Measurements from ENCODE around the gene RBL2. TPM values are rescaled to one million over a fixed set of nuclear protein-coding genes. Genes with fewer than 3 reads are reported as not detected.
A peak's percentile ranks its signal among the peaks of the same experiment; 100 is the strongest.
"Not testable (repeated sequence)": the region's sequence is repeated elsewhere in the genome, so short reads cannot be mapped to it uniquely, and the experiment has no call there.

Gene RBL2
- total RNA-seq, 1 donor from 2014 or later = 96.5 TPM

GRCh38 chr16:53415504-53415903, 18.8 kb upstream of the RBL2 start:
- Histone ChIP-seq H3K4me1 (no peaks in the 10 kb centered on the region), H3K9me3 (no peaks in the 10 kb centered on the region), H3K27me3 (ENCODE audit: low read depth) (no peaks in the 10 kb centered on the region), H3K36me3 (no peaks in the 10 kb centered on the region), H3K27ac (peak overlapping the region; percentile 24), H3K4me3 (no peak overlapping the region)
- TF ChIP-seq CTCF (IDR thresholded peaks at IDR 0.05) = peak; percentile 10
- intact Hi-C loops (cut with DNase I) = no loop called here
- peak; percentile 36 to 66 for ATAC-seq
- no peak for DNase-seq

GRCh38 chr16:53417011-53417410, 17.3 kb upstream of the RBL2 start:
- TF ChIP-seq CTCF (IDR thresholded peaks at IDR 0.05) = no peak
- DNase-seq (no peak), ATAC-seq (peak; percentile 39 to 70)
- intact Hi-C loops (cut with DNase I) = no loop called here
- no peaks in the 10 kb centered on the region for H3K36me3 ChIP-seq
- H3K4me1 ChIP-seq = no peaks in the 10 kb centered on the region
- peaks cover 4% of the 10 kb centered on the region for H3K9me3 ChIP-seq
- H3K4me3 ChIP-seq = no peak overlapping the region
- H3K27ac ChIP-seq = no peak overlapping the region
- no peaks in the 10 kb centered on the region for H3K27me3 ChIP-seq (ENCODE audit: low read depth)

GRCh38 chr16:53417976-53418375, 16.3 kb upstream of the RBL2 start:
- Histone ChIP-seq H3K27ac (no peak overlapping the region), H3K9me3 (peaks cover 4% of the 10 kb centered on the region), H3K4me1 (no peaks in the 10 kb centered on the region), H3K27me3 (ENCODE audit: low read depth) (no peaks in the 10 kb centered on the region), H3K36me3 (no peaks in the 10 kb centered on the region), H3K4me3 (no peak overlapping the region)
- no peak for TF ChIP-seq CTCF (IDR thresholded peaks at IDR 0.05)
- DNase-seq (no peak), ATAC-seq (no peak)
- intact Hi-C loops (cut with DNase I) = no loop called here

- H3K27me3 ChIP-seq (ENCODE audit: low read depth); H3K9me3 ChIP-seq; H3K4me1 ChIP-seq; H3K36me3 ChIP-seq; H3K4me3 ChIP-seq; H3K27ac ChIP-seq; DNase-seq; ATAC-seq; intact Hi-C loops (cut with DNase I): not testable (repeated sequence)
Observed at GRCh38 chr16:53419383-53419709, 14.9 kb upstream of the RBL2 start.

DNA sequence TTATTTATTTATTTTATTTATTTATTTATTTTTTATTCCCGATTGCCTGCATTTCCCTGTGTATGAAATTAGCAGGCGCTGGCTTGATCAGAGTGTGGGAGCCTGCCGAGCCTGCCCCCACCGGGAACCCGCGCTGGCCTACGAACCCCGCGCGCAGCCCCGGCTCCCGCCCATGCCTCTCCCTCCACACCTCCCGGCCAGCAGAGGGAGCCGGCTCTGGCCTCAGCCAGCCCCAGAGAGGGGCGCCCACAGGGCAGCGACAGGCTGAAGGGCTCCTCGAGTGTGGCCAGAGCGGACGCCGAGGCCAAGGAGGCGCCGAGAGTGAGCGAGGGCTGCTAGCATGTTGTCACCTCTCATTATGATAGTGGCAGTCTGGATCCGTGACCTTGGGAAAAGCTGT, 13.0 kb upstream of the RBL2 start:
- no peaks in the 10 kb centered on the region for H3K27me3 ChIP-seq (ENCODE audit: low read depth)
- H3K9me3 ChIP-seq = peaks cover 11% of the 10 kb centered on the region
- no peak overlapping the region for H3K4me3 ChIP-seq
- no peak overlapping the region for H3K27ac ChIP-seq
- H3K36me3 ChIP-seq = no peaks in the 10 kb centered on the region
- H3K4me1 ChIP-seq = no peaks in the 10 kb centered on the region
- no peak for TF ChIP-seq CTCF (IDR thresholded peaks at IDR 0.05)
- DNase-seq = no peak
- no peak for ATAC-seq
- intact Hi-C loops (cut with DNase I) = no loop called here

GRCh38 chr16:53423968-53424367, 10.3 kb upstream of the RBL2 start:
- H3K27ac ChIP-seq; H3K27me3 ChIP-seq (ENCODE audit: low read depth); H3K4me1 ChIP-seq; intact Hi-C loops (cut with DNase I); H3K4me3 ChIP-seq; DNase-seq; ATAC-seq; H3K36me3 ChIP-seq: not testable (repeated sequence)
- peaks cover 11% of the 10 kb centered on the region for H3K9me3 ChIP-seq

- Histone ChIP-seq H3K36me3 (no peaks in the 10 kb centered on the region), H3K4me3 (no peak overlapping the region), H3K27ac (no peak overlapping the region), H3K9me3 (peaks cover 7% of the 10 kb centered on the region), H3K27me3 (ENCODE audit: low read depth) (peaks cover 4% of the 10 kb centered on the region), H3K4me1 (no peaks in the 10 kb centered on the region)
- ATAC-seq (no peak), DNase-seq (no peak)
- no peak for TF ChIP-seq CTCF (IDR thresholded peaks at IDR 0.05)
- intact Hi-C loops (cut with DNase I) = no loop called here
Observed at GRCh38 chr16:53428681-53429080, 5.6 kb upstream of the RBL2 start.

All from lower lobe of right lung (tissue), 2 donors.